Activated naive CD8-positive, alpha-beta T cell treated with anti-CD3 and anti-CD28 coated beads for 36 hours (primary cell): Measurements from ENCODE around the gene CH25H. TPM values are rescaled to one million over a fixed set of nuclear protein-coding genes. Genes with fewer than 3 reads are reported as not detected.
"Not testable (repeated sequence)": the region's sequence is repeated elsewhere in the genome, so short reads cannot be mapped to it uniquely, and the experiment has no call there.

ENCODE experiments used
- DNase-seq: peaks from one replicate; pipeline ENCODE4 v3.0.0; 2021
- H3K27ac Mint-ChIP-seq: one replicate; pipeline ENCODE4 v1.8.0; 2022; ENCODE audit warnings: mild to moderate bottlenecking, moderate library complexity, mixed read lengths
- H3K27me3 Mint-ChIP-seq: one replicate; pipeline ENCODE4 v1.8.0; 2022; ENCODE audit warnings: mild to moderate bottlenecking, mixed read lengths
- H3K36me3 Mint-ChIP-seq: one replicate; pipeline ENCODE4 v1.8.0; 2021; ENCODE audit warnings: mild to moderate bottlenecking, mixed read lengths
- H3K4me1 Mint-ChIP-seq: one replicate; pipeline ENCODE4 v1.8.0; 2021; ENCODE audit warnings: mixed read lengths
- H3K4me3 Mint-ChIP-seq: one replicate; pipeline ENCODE4 v1.8.0; 2022; ENCODE audit warnings: mild to moderate bottlenecking, moderate library complexity, mixed read lengths
- H3K9me3 Mint-ChIP-seq: one replicate; pipeline ENCODE4 v1.8.0; 2022; ENCODE audit warnings: mixed read lengths
- total RNA-seq, 2 experiments: library from RNA; stranded (reverse); gene quantifications; one replicate each; pipeline ENCODE4 v1.2.3, GENCODE V29; 2021

Gene CH25H
- total RNA-seq, 2 experiments from 2014 or later: 0.16 to 0.21 TPM

GRCh38 chr10:89185658-89186057 lies 21.5 kb downstream of the CH25H start:
- peaks cover 2% of the 10 kb centered on the region for H3K9me3 Mint-ChIP-seq
- H3K36me3 Mint-ChIP-seq: no peaks in the 10 kb centered on the region
- no peak overlapping the region for H3K4me3 Mint-ChIP-seq

GRCh38 chr10:89184638-89185037 lies 22.5 kb downstream of the CH25H start:
- Mint-ChIP-seq H3K36me3 (no peaks in the 10 kb centered on the region), H3K27me3 (peaks cover 17% of the 10 kb centered on the region), H3K4me1 (peaks cover 2% of the 10 kb centered on the region), H3K4me3 (no peak overlapping the region), H3K9me3 (no peaks in the 10 kb centered on the region), H3K27ac (no peak overlapping the region)
- DNase-seq: no peak

More at GRCh38 chr10:89185658-89186057, 21.5 kb downstream of the CH25H start:
- peaks cover 17% of the 10 kb centered on the region for H3K27me3 Mint-ChIP-seq
- H3K4me1 Mint-ChIP-seq: peaks cover 2% of the 10 kb centered on the region
- no peak for DNase-seq
- no peak overlapping the region for H3K27ac Mint-ChIP-seq

- no peaks in the 10 kb centered on the region for H3K9me3 Mint-ChIP-seq
- no peaks in the 10 kb centered on the region for H3K4me1 Mint-ChIP-seq
- H3K4me3 Mint-ChIP-seq: no peak overlapping the region
- no peaks in the 10 kb centered on the region for H3K36me3 Mint-ChIP-seq
- no peak overlapping the region for H3K27ac Mint-ChIP-seq
- DNase-seq: no peak
- peaks cover 17% of the 10 kb centered on the region for H3K27me3 Mint-ChIP-seq
Measured at GRCh38 chr10:89183571-89183970, 23.5 kb downstream of the CH25H start.

- DNase-seq: no peak
- Mint-ChIP-seq H3K4me1 (no peaks in the 10 kb centered on the region), H3K4me3 (no peak overlapping the region), H3K36me3 (no peaks in the 10 kb centered on the region), H3K27ac (no peak overlapping the region), H3K27me3 (peaks cover 17% of the 10 kb centered on the region), H3K9me3 (no peaks in the 10 kb centered on the region)
Measured at GRCh38 chr10:89182894-89183293, 24.2 kb downstream of the CH25H start.

- H3K4me1 Mint-ChIP-seq: peaks cover 2% of the 10 kb centered on the region
- H3K4me3 Mint-ChIP-seq: no peak overlapping the region
- peaks cover 25% of the 10 kb centered on the region for H3K27me3 Mint-ChIP-seq
Measured at GRCh38 chr10:89175816-89176215, 31.3 kb downstream of the CH25H start.

GRCh38 chr10:89173075-89173474 lies 34.0 kb downstream of the CH25H start:
- Mint-ChIP-seq H3K36me3 (no peaks in the 10 kb centered on the region), H3K27me3 (peaks cover 44% of the 10 kb centered on the region), H3K4me1 (peaks cover 2% of the 10 kb centered on the region), H3K4me3 (no peak overlapping the region), H3K9me3 (no peaks in the 10 kb centered on the region), H3K27ac (no peak overlapping the region)
- no peak for DNase-seq

More at GRCh38 chr10:89175816-89176215, 31.3 kb downstream of the CH25H start:
- Mint-ChIP-seq H3K9me3 (no peaks in the 10 kb centered on the region), H3K27ac (no peak overlapping the region), H3K36me3 (no peaks in the 10 kb centered on the region)
- no peak for DNase-seq

GRCh38 chr10:89171996-89172395 lies 35.1 kb downstream of the CH25H start:
- no peak overlapping the region for H3K4me3 Mint-ChIP-seq
- H3K9me3 Mint-ChIP-seq: no peaks in the 10 kb centered on the region
- no peaks in the 10 kb centered on the region for H3K36me3 Mint-ChIP-seq
- H3K27me3 Mint-ChIP-seq: peaks cover 44% of the 10 kb centered on the region
- peaks cover 2% of the 10 kb centered on the region for H3K4me1 Mint-ChIP-seq
- DNase-seq: no peak
- no peak overlapping the region for H3K27ac Mint-ChIP-seq

- Mint-ChIP-seq H3K4me3 (no peak overlapping the region), H3K27ac (no peak overlapping the region), H3K36me3 (no peaks in the 10 kb centered on the region), H3K4me1 (peaks cover 2% of the 10 kb centered on the region), H3K27me3 (peaks cover 48% of the 10 kb centered on the region), H3K9me3 (no peaks in the 10 kb centered on the region)
- no peak for DNase-seq
Measured at GRCh38 chr10:89171263-89171872, 35.7 kb downstream of the CH25H start.

- not testable (repeated sequence) for DNase-seq
- peaks cover 46% of the 10 kb centered on the region for H3K27me3 Mint-ChIP-seq
Measured at GRCh38 chr10:89168354-89168900, 38.7 kb downstream of the CH25H start.

GRCh38 chr10:89167915-89168314 lies 39.2 kb downstream of the CH25H start:
- Mint-ChIP-seq H3K9me3 (no peaks in the 10 kb centered on the region), H3K36me3 (no peaks in the 10 kb centered on the region), H3K27me3 (peaks cover 42% of the 10 kb centered on the region), H3K27ac (no peak overlapping the region), H3K4me3 (no peak overlapping the region), H3K4me1 (peaks cover 32% of the 10 kb centered on the region)
- DNase-seq: no peak

More at GRCh38 chr10:89168354-89168900, 38.7 kb downstream of the CH25H start:
- H3K4me1 Mint-ChIP-seq: peaks cover 28% of the 10 kb centered on the region
- not testable (repeated sequence) for H3K9me3 Mint-ChIP-seq, H3K27ac Mint-ChIP-seq, H3K36me3 Mint-ChIP-seq, H3K4me3 Mint-ChIP-seq

- Mint-ChIP-seq H3K9me3 (no peaks in the 10 kb centered on the region), H3K4me1 (peaks cover 32% of the 10 kb centered on the region), H3K27me3 (peaks cover 26% of the 10 kb centered on the region), H3K4me3 (no peak overlapping the region), H3K27ac (no peak overlapping the region), H3K36me3 (no peaks in the 10 kb centered on the region)
- DNase-seq: no peak
Measured at GRCh38 chr10:89165923-89166322, 41.2 kb downstream of the CH25H start.

- Mint-ChIP-seq H3K27me3 (peaks cover 32% of the 10 kb centered on the region), H3K4me1 (peaks cover 32% of the 10 kb centered on the region), H3K36me3 (no peaks in the 10 kb centered on the region), H3K4me3 (no peak overlapping the region), H3K27ac (peak overlapping the region; percentile 82), H3K9me3 (no peaks in the 10 kb centered on the region)
- no peak for DNase-seq
Measured at GRCh38 chr10:89164920-89165319, 42.2 kb downstream of the CH25H start.

- no peak for DNase-seq
- H3K36me3 Mint-ChIP-seq: no peaks in the 10 kb centered on the region
Measured at GRCh38 chr10:89164080-89164479, 43.0 kb downstream of the CH25H start.

GRCh38 chr10:89163265-89163995 lies 43.7 kb downstream of the CH25H start:
- Mint-ChIP-seq H3K4me1 (peaks cover 37% of the 10 kb centered on the region), H3K9me3 (no peaks in the 10 kb centered on the region), H3K36me3 (no peaks in the 10 kb centered on the region), H3K27me3 (peaks cover 21% of the 10 kb centered on the region), H3K4me3 (peak overlapping the region; percentile 47), H3K27ac (peak overlapping the region; percentile 82)
- peak; percentile 72 for DNase-seq

More at GRCh38 chr10:89164080-89164479, 43.0 kb downstream of the CH25H start:
- peaks cover 32% of the 10 kb centered on the region for H3K4me1 Mint-ChIP-seq
- H3K27me3 Mint-ChIP-seq: peaks cover 27% of the 10 kb centered on the region
- H3K4me3 Mint-ChIP-seq: peak overlapping the region; percentile 47
- no peaks in the 10 kb centered on the region for H3K9me3 Mint-ChIP-seq
- H3K27ac Mint-ChIP-seq: peak overlapping the region; percentile 82

GRCh38 chr10:89162596-89162995 lies 44.5 kb downstream of the CH25H start:
- Mint-ChIP-seq H3K36me3 (no peaks in the 10 kb centered on the region), H3K9me3 (no peaks in the 10 kb centered on the region), H3K4me1 (peaks cover 39% of the 10 kb centered on the region), H3K27ac (no peak overlapping the region), H3K4me3 (no peak overlapping the region), H3K27me3 (peaks cover 19% of the 10 kb centered on the region)
- DNase-seq: no peak
